Measurements from ENCODE around the gene RPS23. TPM values are rescaled to one million over a fixed set of nuclear protein-coding genes. Genes with fewer than 3 reads are reported as not detected.

RPS23 gene
- total RNA-seq, 1 experiment from 2014 or later: 2,894 TPM

- DNase-seq (ENCODE audit: low read depth): no peak
- in situ Hi-C loops (cut with HindIII; ENCODE audit: low pct_unique_long_range_greater_than_20kb, low sequenced_read_pairs): no loop called here
Measured at GRCh38 chr5:82265047-82265446, 13.1 kb downstream of the RPS23 start.

GRCh38 chr5:82259172-82259800 is 18.9 kb downstream of the RPS23 start:
- DNase-seq (ENCODE audit: low read depth): no peak
- in situ Hi-C loops (cut with HindIII; ENCODE audit: low pct_unique_long_range_greater_than_20kb, low sequenced_read_pairs): no loop called here

- in situ Hi-C loops (cut with HindIII; ENCODE audit: low pct_unique_long_range_greater_than_20kb, low sequenced_read_pairs): no loop called here
- DNase-seq (ENCODE audit: low read depth): no peak
Measured at GRCh38 chr5:82257729-82258128, 20.4 kb downstream of the RPS23 start.

GRCh38 chr5:82257247-82257646 is 20.9 kb downstream of the RPS23 start:
- no peak for DNase-seq (ENCODE audit: low read depth)
- in situ Hi-C loops (cut with HindIII; ENCODE audit: low pct_unique_long_range_greater_than_20kb, low sequenced_read_pairs): no loop called here

GRCh38 chr5:82255844-82256243 is 22.3 kb downstream of the RPS23 start:
- in situ Hi-C loops (cut with HindIII; ENCODE audit: low pct_unique_long_range_greater_than_20kb, low sequenced_read_pairs): no loop called here
- DNase-seq (ENCODE audit: low read depth): no peak

- DNase-seq (ENCODE audit: low read depth): no peak
- in situ Hi-C loops (cut with HindIII; ENCODE audit: low pct_unique_long_range_greater_than_20kb, low sequenced_read_pairs): no loop called here
Measured at GRCh38 chr5:82252744-82253143, 25.4 kb downstream of the RPS23 start.

- DNase-seq (ENCODE audit: low read depth): no peak
- in situ Hi-C loops (cut with HindIII; ENCODE audit: low pct_unique_long_range_greater_than_20kb, low sequenced_read_pairs): no loop called here
Measured at GRCh38 chr5:82246960-82247574, 31.1 kb downstream of the RPS23 start.

- DNase-seq (ENCODE audit: low read depth): no peak
- in situ Hi-C loops (cut with HindIII; ENCODE audit: low pct_unique_long_range_greater_than_20kb, low sequenced_read_pairs): no loop called here
Measured at GRCh38 chr5:82244854-82245635, 33.1 kb downstream of the RPS23 start.

GRCh38 chr5:82244151-82244550 is 34.0 kb downstream of the RPS23 start:
- in situ Hi-C loops (cut with HindIII; ENCODE audit: low pct_unique_long_range_greater_than_20kb, low sequenced_read_pairs): no loop called here

GRCh38 chr5:82234885-82235284 is 43.3 kb downstream of the RPS23 start:
- in situ Hi-C loops (cut with HindIII; ENCODE audit: low pct_unique_long_range_greater_than_20kb, low sequenced_read_pairs): no loop called here
- DNase-seq (ENCODE audit: low read depth): no peak

More at GRCh38 chr5:82244151-82244550, 34.0 kb downstream of the RPS23 start:
- no peak for DNase-seq (ENCODE audit: low read depth)

- in situ Hi-C loops (cut with HindIII; ENCODE audit: low pct_unique_long_range_greater_than_20kb, low sequenced_read_pairs): no loop called here
- peak; percentile 43 for DNase-seq (ENCODE audit: low read depth)
Measured at GRCh38 chr5:82225525-82226172, 52.5 kb downstream of the RPS23 start.
